Retina (tissue), 1 donor: Measurements from ENCODE around the gene TAF1B.
A peak's percentile ranks its signal among the peaks of the same experiment; 100 is the strongest.

Experiments used
- DNase-seq: peaks from one replicate; pipeline ENCODE4 v3.0.0-alpha.2; 2016

TAF1B gene

GRCh38 chr2:9808334-9809063 lies 34.8 kb upstream of the TAF1B start:
- DNase-seq, result no peak

DNA sequence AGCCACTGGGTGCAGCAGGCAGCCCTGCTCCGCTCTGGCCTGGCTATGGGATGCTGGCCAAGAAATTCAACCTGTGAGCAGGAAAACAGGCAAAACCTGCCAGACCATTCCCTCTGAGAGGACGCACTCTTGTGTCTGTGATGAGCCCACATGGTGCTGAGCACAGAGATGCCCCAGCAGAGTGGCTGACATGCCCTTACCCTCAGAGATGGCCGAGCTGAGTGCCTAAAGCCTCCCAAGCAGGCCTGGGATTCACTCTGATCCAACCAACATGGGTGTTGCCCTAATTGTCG lies 34.3 kb upstream of the TAF1B start:
- no peak for DNase-seq

DNA sequence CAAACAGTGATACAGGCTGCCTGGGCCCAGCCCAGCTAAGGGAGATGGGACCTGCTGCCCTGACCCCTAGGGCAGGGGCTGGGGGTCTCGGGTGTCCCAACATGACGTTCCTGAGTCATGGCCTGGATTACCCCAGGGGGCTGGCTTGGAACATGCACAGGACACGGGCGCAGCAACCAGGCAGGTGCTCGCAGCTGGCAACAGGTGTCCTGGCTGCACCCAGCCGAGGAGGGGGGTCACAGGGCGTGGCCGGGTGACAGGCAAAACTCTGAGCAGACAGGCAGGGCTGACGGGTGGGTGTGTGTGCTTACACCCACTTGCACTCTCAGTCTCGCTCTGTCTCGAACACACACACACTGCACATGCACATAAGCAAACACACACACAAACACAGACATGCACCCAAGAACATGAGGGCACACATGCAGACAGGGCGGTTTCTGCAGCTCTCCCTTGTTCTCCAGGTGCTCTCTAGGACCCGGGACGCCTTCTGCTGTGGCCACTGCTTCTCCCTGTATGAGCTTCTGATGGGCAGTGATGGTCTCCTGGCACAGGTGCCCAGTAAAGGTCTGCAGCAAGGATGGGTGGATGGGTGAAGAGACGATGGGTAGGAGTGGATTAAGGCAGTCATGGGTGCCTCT lies 33.7 kb upstream of the TAF1B start:
- no peak for DNase-seq

DNA sequence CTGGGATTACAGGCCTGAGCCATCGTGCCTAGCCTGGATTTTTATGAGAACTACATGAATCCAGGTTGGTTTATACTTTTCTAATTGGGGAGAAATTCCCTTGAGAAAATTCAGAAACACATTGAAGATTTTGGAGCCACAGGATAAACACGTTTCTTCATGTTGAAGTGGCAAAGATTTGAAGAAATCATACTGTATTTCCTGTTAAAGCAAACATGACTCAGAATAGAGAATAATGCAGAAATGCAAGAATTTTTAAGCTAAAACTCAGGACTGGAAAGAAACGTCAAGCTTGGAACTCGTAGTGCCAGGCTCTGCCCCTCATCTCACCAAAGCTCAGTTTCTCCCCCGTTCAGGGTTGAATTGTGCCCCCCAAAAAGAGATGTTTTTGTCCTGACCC lies 32.1 kb upstream of the TAF1B start:
- no peak for DNase-seq

- DNase-seq, result no peak
These were observed 31.4 kb upstream of the TAF1B start for GRCh38 chr2:9811679-9812511.

GRCh38 chr2:9812945-9813311 lies 30.3 kb upstream of the TAF1B start:
- DNase-seq, result no peak

DNA sequence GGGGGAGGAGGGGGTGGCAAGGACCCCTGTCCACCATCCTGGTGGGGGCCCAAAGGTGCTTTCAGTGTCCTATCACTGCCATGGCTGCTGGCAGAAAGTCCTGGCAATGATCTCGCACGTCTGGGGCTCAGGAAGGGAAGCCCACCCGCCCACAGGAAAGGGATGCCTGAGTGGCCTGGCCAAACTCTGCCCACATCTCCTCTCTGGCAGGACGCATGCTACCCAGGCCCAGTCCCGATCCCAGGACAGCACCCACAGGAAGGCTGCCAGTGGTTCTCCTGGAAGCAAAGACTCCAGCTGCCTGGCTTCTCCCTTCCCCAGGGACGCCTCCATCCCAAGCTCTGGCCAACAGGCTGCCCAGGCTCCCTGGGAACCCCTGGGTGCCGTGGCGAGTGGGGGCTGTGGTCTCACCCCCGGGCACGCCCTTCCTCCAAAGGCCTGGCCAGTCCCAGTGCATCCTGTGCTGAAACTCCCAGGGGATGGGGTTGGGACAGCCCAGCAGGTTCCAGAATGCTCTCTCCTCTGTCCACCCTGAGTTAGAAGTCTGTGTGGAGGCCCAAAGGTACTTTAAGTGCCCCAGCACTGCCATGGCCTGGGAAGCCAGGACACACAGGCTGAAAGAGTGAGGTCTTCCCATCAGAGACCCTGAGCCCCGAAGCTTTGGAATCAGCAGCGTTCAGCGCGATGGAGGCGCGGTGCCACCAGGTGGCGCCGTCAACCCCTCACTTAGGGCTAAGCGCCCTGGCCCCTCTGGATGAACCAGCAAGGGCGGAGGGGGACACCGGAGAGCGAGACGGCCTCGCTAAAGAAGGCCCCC lies 29.8 kb upstream of the TAF1B start:
- DNase-seq, result peak; percentile 93

DNA sequence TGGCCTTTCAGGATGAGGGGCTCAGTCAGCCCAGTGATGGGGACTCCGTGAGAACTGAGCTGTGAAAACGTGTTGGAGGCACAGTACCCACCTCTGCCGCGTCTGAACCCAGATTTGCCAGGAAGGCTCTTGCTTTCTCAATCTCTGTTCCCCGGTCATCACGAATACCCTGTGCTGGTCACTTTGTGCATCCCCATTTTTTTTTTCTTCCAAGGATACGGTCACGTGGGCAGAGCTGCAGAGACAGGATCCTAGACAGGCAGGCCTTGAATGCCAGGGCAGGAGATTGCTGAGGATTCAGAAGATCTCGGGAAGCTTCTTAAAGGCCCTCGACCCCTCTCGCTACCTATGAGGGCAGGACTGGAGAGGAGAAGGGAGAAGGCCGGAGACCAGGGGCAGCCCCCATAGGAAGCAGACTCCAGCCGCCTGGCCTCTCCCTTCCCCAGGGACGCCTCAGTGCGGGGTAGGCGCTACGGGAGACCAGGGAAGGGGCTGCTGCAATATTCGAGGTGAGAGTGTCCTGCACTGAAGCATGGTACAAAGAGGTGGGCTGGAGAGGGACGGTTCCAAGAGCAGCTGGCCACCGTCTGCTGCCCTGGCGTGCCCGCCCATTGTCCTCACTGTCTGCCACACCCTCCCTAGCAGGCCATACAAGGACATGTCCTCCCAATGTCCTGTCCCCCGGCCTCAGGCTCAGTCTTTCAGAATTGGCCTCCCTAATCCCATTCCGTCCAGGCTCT lies 29.0 kb upstream of the TAF1B start:
- no peak for DNase-seq

- DNase-seq, result no peak
These were observed 28.2 kb upstream of the TAF1B start for GRCh38 chr2:9815076-9815475.

GRCh38 chr2:9815844-9816279 lies 27.4 kb upstream of the TAF1B start:
- no peak for DNase-seq

DNA sequence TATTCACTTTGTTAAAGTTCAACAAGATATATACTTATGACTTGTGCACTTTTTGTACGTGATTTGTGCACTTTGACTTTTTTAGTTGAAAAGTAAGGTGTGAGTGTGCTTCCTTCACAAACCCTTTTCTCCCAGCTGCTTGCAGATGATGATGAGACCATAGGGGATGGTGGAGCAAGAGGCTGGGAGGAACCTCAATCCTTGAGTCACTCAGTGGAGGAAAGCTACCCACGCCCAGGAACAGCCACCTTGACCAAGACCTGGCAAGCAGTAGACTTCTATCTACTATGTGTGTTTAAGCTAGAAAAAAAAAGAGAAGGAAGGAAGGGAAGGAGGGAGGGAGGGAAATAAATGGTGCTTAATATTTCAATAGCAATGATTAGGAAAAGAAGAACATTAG lies 25.2 kb upstream of the TAF1B start:
- no peak for DNase-seq

DNA sequence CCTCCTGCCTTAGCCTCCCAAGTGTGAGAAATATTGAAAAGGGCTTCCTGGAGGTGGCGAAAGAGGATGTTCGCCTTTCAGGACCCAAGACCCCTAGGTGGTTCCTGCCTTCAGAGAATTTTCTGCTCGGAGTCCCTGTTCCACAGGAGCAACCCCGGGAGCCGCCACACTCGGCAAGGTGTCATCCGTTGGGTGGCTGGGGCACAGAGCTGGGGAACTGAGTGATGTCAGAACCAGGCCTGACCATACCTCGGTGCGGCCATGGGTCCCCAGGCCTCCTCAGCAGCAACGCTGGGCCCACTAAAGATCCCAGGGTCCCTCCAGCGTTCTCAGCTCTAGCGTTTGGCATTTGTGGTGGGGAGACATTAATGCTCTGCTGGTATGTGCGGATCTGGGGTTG lies 23.7 kb upstream of the TAF1B start:
- no peak for DNase-seq

GRCh38 chr2:9820020-9820973 lies 23.0 kb upstream of the TAF1B start:
- no peak for DNase-seq

DNA sequence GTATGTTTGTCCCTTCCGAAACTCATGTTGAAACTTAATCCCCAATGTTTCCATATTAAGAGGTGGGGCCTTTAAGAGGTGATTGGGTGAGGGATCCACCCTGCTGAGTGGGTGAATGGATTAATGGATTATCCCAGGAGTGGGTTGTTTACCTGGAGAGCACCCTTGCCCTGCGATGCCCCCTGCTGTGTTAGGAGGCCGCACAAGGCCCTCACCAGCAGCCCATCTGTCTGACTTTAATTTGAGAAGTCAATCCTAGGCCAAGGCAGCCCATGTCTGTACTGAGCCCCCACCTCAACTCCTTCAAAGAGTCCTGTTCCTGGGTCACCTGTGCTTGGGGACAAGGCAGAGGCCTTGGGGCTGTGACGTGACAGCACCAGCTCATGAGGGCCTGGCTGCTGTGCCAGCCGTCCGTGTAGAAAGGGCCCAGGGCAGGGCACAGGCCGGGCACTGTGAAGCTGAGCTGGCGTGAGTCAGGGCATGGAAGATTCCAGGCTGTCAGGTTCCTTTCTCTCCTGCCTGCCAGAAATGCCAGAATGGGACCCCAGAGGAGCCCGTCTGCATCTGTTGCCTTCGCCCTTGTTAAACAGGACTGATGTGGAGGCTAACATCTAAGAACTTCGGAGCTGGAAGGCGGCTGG lies 21.3 kb upstream of the TAF1B start:
- DNase-seq, result no peak

DNA sequence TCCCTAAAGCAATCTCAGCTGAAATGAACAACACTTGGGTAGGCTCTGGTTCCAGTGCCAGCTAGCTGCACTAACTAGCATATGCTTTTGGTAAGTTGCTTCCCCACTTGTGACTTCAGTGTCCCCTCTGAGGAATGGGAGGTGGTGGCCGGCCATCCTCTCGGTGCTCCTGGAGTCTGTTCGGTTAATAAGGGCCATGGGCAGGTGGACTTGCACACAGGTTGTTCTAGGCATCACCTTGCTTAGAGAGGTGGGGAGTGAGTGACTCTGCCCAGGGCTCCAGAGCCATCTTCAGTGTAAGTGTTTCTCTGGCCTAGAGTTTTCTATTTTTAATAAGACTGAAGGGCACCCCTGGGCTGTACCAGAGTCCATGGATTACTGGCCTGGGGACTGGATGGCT lies 18.8 kb upstream of the TAF1B start:
- DNase-seq, result no peak

DNA sequence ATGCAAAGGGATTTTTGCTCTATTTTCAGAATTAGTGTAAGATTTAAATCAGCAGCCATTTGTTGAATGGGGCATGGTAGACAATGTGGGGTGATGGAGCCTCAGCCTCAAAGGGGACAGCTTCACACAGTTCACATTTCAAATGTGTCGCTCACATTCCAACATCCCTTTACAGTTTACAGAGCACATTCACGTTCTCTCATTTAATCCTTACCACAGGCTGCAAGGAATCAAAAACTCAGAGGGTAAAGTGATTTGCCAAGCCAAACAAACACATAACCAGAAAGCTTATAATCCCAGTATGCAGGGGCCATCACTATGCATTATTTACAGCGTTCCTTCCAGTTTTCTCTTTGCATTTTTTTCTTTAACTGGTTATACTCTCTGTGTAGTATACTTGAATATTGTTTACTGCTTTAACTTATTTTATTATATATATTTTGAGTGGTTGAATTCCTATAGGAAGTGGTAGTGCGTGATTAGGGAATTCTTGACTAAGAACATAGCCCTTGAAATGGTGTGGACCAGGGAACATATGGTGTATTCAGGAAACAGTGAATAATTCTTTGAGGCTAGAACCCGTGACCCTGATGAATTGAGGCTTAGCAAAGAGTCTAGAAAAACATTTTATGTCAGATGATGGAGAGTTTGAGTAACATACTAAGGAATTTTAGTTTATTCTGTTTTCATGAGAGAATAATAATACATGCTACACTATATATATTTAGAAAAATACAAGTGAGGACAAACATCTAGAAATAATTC lies 18.1 kb upstream of the TAF1B start:
- no peak for DNase-seq

DNA sequence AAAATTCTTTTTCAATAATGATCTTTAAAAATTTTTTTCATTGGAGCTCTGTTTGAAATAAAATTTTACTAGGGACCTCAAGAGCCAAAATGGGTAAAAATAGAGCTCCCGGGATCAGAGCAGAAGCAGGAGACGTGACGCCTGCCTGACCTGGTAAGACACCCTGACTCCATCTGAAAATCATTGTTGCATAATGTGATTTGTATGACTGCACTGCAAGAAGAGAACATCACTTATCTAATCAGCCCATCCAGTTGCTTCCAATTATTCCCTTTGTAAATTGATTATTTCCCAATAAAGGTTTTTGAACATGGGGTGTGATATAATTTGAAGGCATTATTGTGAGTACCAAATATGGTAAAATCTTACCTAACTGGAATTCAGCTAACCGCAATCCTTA lies 17.1 kb upstream of the TAF1B start:
- DNase-seq, result no peak

DNA sequence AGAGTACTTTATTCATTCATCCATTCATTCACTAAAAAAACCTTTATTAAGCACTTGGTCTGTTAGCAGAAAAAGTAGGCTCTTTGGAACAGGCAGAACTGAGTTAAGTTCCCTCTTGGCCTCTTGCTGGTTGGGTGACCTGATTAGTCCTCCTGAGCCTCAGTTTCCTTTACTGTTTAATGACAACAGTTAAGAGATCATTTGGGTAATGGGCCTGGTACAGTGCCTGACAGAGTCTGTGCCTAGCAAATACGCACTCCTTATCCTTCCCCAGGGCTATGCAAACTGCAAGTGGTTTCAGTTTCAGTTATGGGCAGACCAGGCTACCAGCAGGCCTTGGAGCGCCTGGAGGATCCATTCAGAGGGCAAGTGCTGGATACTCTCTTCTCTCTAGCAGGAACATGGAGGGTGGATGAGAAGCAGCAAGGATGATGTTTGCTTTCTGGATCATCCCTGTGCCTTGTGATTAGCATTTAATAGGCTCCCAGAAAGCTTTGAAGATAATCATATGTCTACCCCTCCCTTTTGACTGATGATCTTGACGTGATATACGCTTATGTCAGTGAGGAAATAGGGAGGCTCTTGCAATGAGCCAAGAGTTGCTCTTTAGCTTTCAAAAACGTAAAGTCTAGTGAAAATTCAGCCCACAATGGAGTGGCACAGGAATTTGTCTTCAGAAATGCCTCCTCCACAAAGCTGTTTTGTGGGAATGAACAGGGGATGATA lies 12.4 kb upstream of the TAF1B start:
- DNase-seq, result no peak

GRCh38 chr2:9831670-9832069 lies 11.6 kb upstream of the TAF1B start:
- DNase-seq, result no peak
